ENCODE measurements around the gene DIRAS1.
"Not testable (repeated sequence)": the region's sequence is repeated elsewhere in the genome, so short reads cannot be mapped to it uniquely, and the experiment has no call there.

Gene DIRAS1

DNA sequence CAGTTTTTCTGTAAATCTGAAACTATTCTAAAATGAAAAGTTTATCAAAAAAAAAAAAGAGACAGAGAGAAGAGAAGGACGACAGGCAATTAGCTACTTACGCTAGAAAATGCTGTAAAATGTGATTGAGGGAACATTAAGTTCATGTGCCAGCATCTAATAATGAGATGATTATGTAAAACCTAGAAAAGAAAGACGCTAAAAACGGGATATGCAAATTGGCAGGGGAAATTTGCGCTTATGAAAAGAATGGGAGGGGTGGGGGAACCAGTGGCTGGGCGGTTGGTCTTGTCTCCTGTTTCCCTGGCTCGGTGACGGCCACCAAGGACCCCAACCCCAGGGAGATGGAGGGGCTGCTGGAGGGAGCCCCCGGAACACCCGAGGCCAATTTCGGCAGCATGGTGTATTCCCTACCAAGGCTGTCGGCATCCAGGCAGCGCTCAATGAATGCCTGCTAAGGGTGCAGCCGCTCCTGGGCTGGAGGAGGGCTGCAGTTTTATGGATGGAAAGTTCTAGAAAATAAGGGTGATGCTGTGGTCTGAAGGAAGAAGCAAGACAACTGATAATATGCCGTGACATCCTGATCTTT, 52.9 kb downstream of the DIRAS1 start:
- DNase-seq = no peak

DNA sequence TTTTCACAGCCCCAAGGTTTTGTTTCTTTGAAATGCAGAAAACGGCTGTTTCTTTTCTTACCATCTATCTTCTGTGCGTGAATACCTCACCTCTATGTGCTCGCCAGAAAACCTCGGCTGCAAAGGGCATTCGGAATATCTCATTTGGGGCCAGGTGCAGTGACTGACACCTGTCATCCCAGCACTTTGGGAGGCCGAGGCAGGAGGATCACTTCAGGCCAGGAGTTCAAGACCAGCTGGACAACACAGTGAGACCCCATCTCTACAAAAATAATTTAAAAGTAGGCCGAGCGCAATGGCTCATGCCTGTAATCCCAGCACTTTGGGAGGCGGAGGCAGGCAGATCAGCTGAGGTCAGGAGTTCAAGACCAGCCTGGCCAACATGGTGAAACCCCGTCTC, 53.8 kb downstream of the DIRAS1 start:
- not testable (repeated sequence) for DNase-seq

DNA sequence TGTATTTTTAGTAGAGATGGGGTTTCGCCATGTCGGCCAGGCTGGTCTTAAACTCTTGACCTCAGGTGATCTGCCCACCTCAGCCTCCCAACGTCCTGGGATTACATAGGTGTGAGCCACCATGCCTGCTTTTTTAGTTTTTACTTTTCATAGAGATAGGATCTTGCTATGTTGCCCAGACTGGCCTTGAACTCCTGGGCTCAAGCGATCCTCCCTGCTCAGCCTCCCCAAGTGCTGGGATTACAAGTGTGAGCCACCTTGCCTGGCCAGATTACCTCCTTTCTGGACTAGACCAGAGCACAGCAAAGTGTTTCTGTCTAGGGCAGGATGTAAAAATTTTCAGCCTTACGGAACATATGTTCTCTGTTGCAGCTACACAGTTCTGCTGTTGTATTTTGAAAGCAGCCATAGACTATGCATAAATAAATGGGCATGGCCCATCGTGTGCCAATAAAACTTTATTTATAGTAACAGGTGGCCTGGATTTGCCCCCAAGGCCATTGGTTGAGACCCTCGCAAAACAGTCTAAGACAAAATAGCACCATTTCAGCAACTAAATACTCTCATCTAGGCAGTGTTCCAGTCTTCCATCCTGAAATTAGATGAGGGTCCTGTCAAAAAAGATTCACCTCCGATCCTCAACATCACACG, 54.7 kb downstream of the DIRAS1 start:
- DNase-seq = no peak

DNA sequence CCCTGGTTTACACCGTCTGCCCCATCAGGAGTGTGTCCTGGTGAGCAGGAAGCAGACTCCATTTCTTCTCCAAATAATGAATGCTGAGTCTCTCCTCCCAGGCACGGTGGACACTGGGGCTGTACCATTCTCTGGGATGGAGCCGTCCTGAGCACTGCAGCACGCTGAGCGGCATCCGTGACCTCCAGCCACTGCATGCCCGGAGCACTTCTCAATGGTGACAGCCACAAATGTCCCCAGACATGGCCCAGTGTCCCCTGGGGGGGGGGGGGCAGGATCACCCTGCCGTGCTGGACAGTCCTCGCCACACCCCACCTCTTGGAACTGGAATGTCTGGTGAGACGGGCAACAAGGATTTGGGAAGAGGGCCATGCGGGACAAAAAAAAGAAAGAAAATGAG, 56.1 kb downstream of the DIRAS1 start:
- no peak for DNase-seq
